HG03139 (cell line): ENCODE measurements around the gene LRCH3.

Experiments
- ATAC-seq: cut with Tn5 transposase; IDR thresholded peaks from one replicate; pipeline ENCODE4 v1.9.1; 2021; ENCODE audit not compliant: unreplicated experiment

Gene LRCH3

GRCh38 chr3:197833930-197834715 lies 43.1 kb downstream of the LRCH3 start:
- no peak for ATAC-seq

- ATAC-seq: no peak
Measured at GRCh38 chr3:197835509-197835908, 44.5 kb downstream of the LRCH3 start.

- ATAC-seq: no peak
Measured at GRCh38 chr3:197836244-197836643, 45.2 kb downstream of the LRCH3 start.

GRCh38 chr3:197837282-197837681 lies 46.2 kb downstream of the LRCH3 start:
- ATAC-seq: no peak

- no peak for ATAC-seq
Measured at GRCh38 chr3:197841789-197842188, 50.7 kb downstream of the LRCH3 start.

- ATAC-seq: no peak
Measured at GRCh38 chr3:197846491-197846890, 55.4 kb downstream of the LRCH3 start.

- peak; percentile 73 for ATAC-seq
Measured at GRCh38 chr3:197847866-197848401, 56.9 kb downstream of the LRCH3 start.

GRCh38 chr3:197854596-197855343 lies 63.7 kb downstream of the LRCH3 start:
- no peak for ATAC-seq

- ATAC-seq: no peak
Measured at GRCh38 chr3:197855571-197855970, 64.5 kb downstream of the LRCH3 start.

GRCh38 chr3:197856199-197856816 lies 65.3 kb downstream of the LRCH3 start:
- no peak for ATAC-seq

GRCh38 chr3:197858133-197858532 lies 67.1 kb downstream of the LRCH3 start:
- no peak for ATAC-seq

GRCh38 chr3:197858598-197858997 lies 67.5 kb downstream of the LRCH3 start:
- no peak for ATAC-seq

- no peak for ATAC-seq
Measured at GRCh38 chr3:197866035-197866434, 75.0 kb downstream of the LRCH3 start.

- ATAC-seq: no peak
Measured at GRCh38 chr3:197873329-197873728, 82.3 kb downstream of the LRCH3 start.

GRCh38 chr3:197874064-197874463 lies 83.0 kb downstream of the LRCH3 start:
- no peak for ATAC-seq

GRCh38 chr3:197874653-197875052 lies 83.6 kb downstream of the LRCH3 start:
- ATAC-seq: no peak

- ATAC-seq: no peak
Measured at GRCh38 chr3:197877902-197878301, 86.8 kb downstream of the LRCH3 start.

GRCh38 chr3:197878427-197878826 lies 87.4 kb downstream of the LRCH3 start:
- ATAC-seq: no peak

GRCh38 chr3:197880491-197881269 lies 89.6 kb downstream of the LRCH3 start:
- ATAC-seq: no peak

GRCh38 chr3:197881270-197881969 lies 90.4 kb downstream of the LRCH3 start:
- no peak for ATAC-seq
